ENCODE measurements around the gene ECEL1.
A peak's percentile ranks its signal among the peaks of the same experiment; 100 is the strongest.
"Not testable (repeated sequence)": the region's sequence is repeated elsewhere in the genome, so short reads cannot be mapped to it uniquely, and the experiment has no call there.

Gene ECEL1

GRCh38 chr2:232441922-232442321 is 45.7 kb downstream of the ECEL1 start:
- not testable (repeated sequence) for DNase-seq (ENCODE audit: low read depth)

- DNase-seq (ENCODE audit: low read depth), result no peak
Observed at GRCh38 chr2:232441147-232441651, 46.4 kb downstream of the ECEL1 start.

- DNase-seq (ENCODE audit: low read depth), result peak; percentile 73
Observed at GRCh38 chr2:232440220-232441018, 47.2 kb downstream of the ECEL1 start.

- DNase-seq (ENCODE audit: low read depth), result no peak
Observed at GRCh38 chr2:232439758-232440135, 47.9 kb downstream of the ECEL1 start.

GRCh38 chr2:232438951-232439757 is 48.5 kb downstream of the ECEL1 start:
- peak; percentile 20 for DNase-seq (ENCODE audit: low read depth)

GRCh38 chr2:232438091-232438490 is 49.5 kb downstream of the ECEL1 start:
- DNase-seq (ENCODE audit: low read depth), result no peak

GRCh38 chr2:232437195-232437571 is 50.5 kb downstream of the ECEL1 start:
- DNase-seq (ENCODE audit: low read depth), result no peak

- DNase-seq (ENCODE audit: low read depth), result no peak
Observed at GRCh38 chr2:232436381-232437194, 51.0 kb downstream of the ECEL1 start.

- no peak for DNase-seq (ENCODE audit: low read depth)
Observed at GRCh38 chr2:232435805-232436204, 51.8 kb downstream of the ECEL1 start.

GRCh38 chr2:232435375-232435648 is 52.3 kb downstream of the ECEL1 start:
- DNase-seq (ENCODE audit: low read depth), result no peak

GRCh38 chr2:232434563-232435374 is 52.9 kb downstream of the ECEL1 start:
- no peak for DNase-seq (ENCODE audit: low read depth)

GRCh38 chr2:232434091-232434490 is 53.5 kb downstream of the ECEL1 start:
- no peak for DNase-seq (ENCODE audit: low read depth)

GRCh38 chr2:232433622-232434021 is 54.0 kb downstream of the ECEL1 start:
- DNase-seq (ENCODE audit: low read depth), result not testable (repeated sequence)

- no peak for DNase-seq (ENCODE audit: low read depth)
Observed at GRCh38 chr2:232432598-232433184, 54.9 kb downstream of the ECEL1 start.

- no peak for DNase-seq (ENCODE audit: low read depth)
Observed at GRCh38 chr2:232431705-232432590, 55.7 kb downstream of the ECEL1 start.

Measured in activated T-helper 9 cell treated with anti-CD3 and anti-CD28 coated beads, Interleukin-2, amount 50 U/mL, for 16 hours (primary cell).